Nephron (organoid): ENCODE results near the gene TRPM8.

Source experiments
- H3K27ac Mint-ChIP-seq, 3 experiments: 2 replicates each; pipeline ENCODE4 v1.8.0; 2020; ENCODE audit warnings: mixed read lengths in 3 of 3, mild to moderate bottlenecking in 2 of 3, moderate library complexity in 1 of 3
- H3K27me3 Mint-ChIP-seq: 2 replicates; pipeline ENCODE4 v1.8.0; 2021; ENCODE audit warnings: low read depth, mild to moderate bottlenecking, moderate library complexity, mixed read lengths
- H3K36me3 Mint-ChIP-seq: 2 replicates; pipeline ENCODE4 v1.8.0; 2020; ENCODE audit warnings: low read depth, mixed read lengths
- H3K4me1 Mint-ChIP-seq: 2 replicates; pipeline ENCODE4 v1.8.0; 2020; ENCODE audit warnings: mixed read lengths
- H3K4me3 Mint-ChIP-seq, 3 experiments: 2 replicates each; pipeline ENCODE4 v1.8.0; 2020; ENCODE audit warnings: mild to moderate bottlenecking in 3 of 3, mixed read lengths in 3 of 3, moderate library complexity in 2 of 3
- H3K9me3 Mint-ChIP-seq: 2 replicates; pipeline ENCODE4 v1.8.0; 2020; ENCODE audit warnings: mixed read lengths
- CTCF ChIP-seq, 3 experiments: fragments of 200-600 bp; sonication (generic); IDR thresholded peaks; one replicate each; pipeline ENCODE4 v1.5.0; 2021; ENCODE audit warnings: antibody characterized with exemption in 3 of 3; ENCODE audit not compliant: unreplicated experiment in 3 of 3

The TRPM8 gene

GRCh38 chr2:233929352-233930022, 12.3 kb downstream of the TRPM8 start:
- Mint-ChIP-seq H3K9me3 (no peaks in the 10 kb centered on the region), H3K4me1 (no peaks in the 10 kb centered on the region), H3K36me3 (no peaks in the 10 kb centered on the region), H3K27ac (no peak overlapping the region), H3K4me3 (no peak overlapping the region), H3K27me3 (peaks cover 49% of the 10 kb centered on the region)
- TF ChIP-seq CTCF (IDR thresholded peaks at IDR 0.05; ENCODE audit: unreplicated experiment in 3 of 3), result no peak

GRCh38 chr2:233934524-233934923, 17.4 kb downstream of the TRPM8 start:
- Mint-ChIP-seq H3K36me3 (no peaks in the 10 kb centered on the region), H3K27me3 (peaks cover 44% of the 10 kb centered on the region), H3K9me3 (no peaks in the 10 kb centered on the region), H3K4me3 (no peak overlapping the region), H3K4me1 (no peaks in the 10 kb centered on the region), H3K27ac (no peak overlapping the region)
- no peak for TF ChIP-seq CTCF (IDR thresholded peaks at IDR 0.05; ENCODE audit: unreplicated experiment in 3 of 3)

GRCh38 chr2:233935426-233935825, 18.3 kb downstream of the TRPM8 start:
- no peak for TF ChIP-seq CTCF (IDR thresholded peaks at IDR 0.05; ENCODE audit: unreplicated experiment in 3 of 3)
- peaks cover 44% of the 10 kb centered on the region for H3K27me3 Mint-ChIP-seq
- no peak overlapping the region for H3K4me3 Mint-ChIP-seq
- H3K4me1 Mint-ChIP-seq, result no peaks in the 10 kb centered on the region
- no peak overlapping the region for H3K27ac Mint-ChIP-seq
- no peaks in the 10 kb centered on the region for H3K36me3 Mint-ChIP-seq
- H3K9me3 Mint-ChIP-seq, result no peaks in the 10 kb centered on the region

GRCh38 chr2:233936089-233936488, 18.9 kb downstream of the TRPM8 start:
- Mint-ChIP-seq H3K36me3 (no peaks in the 10 kb centered on the region), H3K27ac (no peak overlapping the region), H3K4me3 (no peak overlapping the region), H3K9me3 (no peaks in the 10 kb centered on the region), H3K27me3 (peaks cover 46% of the 10 kb centered on the region), H3K4me1 (no peaks in the 10 kb centered on the region)
- TF ChIP-seq CTCF (IDR thresholded peaks at IDR 0.05; ENCODE audit: unreplicated experiment in 3 of 3), result no peak

- Mint-ChIP-seq H3K36me3 (no peaks in the 10 kb centered on the region), H3K4me1 (no peaks in the 10 kb centered on the region), H3K27ac (no peak overlapping the region), H3K27me3 (peaks cover 25% of the 10 kb centered on the region), H3K9me3 (peaks cover 2% of the 10 kb centered on the region), H3K4me3 (peak overlapping the region; percentile 25 to 45 (median 32))
- no peak for TF ChIP-seq CTCF (IDR thresholded peaks at IDR 0.05; ENCODE audit: unreplicated experiment in 3 of 3)
These were observed 21.6 kb downstream of the TRPM8 start for GRCh38 chr2:233938676-233939370.
